Measurements from ENCODE around the gene CEP72. TPM values are rescaled to one million over a fixed set of nuclear protein-coding genes. Genes with fewer than 3 reads are reported as not detected.

Gene CEP72
- total RNA-seq, 4 donors from 2014 or later: 0.83 to 1.8 (median 1.5) TPM

GRCh38 chr5:637581-638450 is 25.7 kb downstream of the CEP72 start:
- intact Hi-C loops (cut with DNase I): no loop called here
- Histone ChIP-seq H3K4me3 (no peak overlapping the region), H3K9me3 (peaks cover 0 to 8% (median 0%) of the 10 kb centered on the region in 4 donors), H3K27ac (replicated peaks in 1 of 4) (no peak overlapping the region), H3K4me1 (no peaks in the 10 kb centered on the region), H3K36me3 (peaks cover 7 to 85% (median 63%) of the 10 kb centered on the region in 4 donors), H3K27me3 (no peaks in the 10 kb centered on the region)
- WGBS: 95% methylated on average over 29 of the region's 42 CpGs
- no peak for DNase-seq (ENCODE audit: extremely low spot score)
- no peak for TF ChIP-seq POLR2AphosphoS5 (IDR thresholded peaks at IDR 0.05)
- no peak for TF ChIP-seq POLR2A (IDR thresholded peaks at IDR 0.05; ENCODE audit: low read depth)
- no peak for TF ChIP-seq CTCF (IDR thresholded peaks at IDR 0.05)
- no peak for TF ChIP-seq EP300 (IDR thresholded peaks at IDR 0.05)

GRCh38 chr5:638501-639252 is 26.5 kb downstream of the CEP72 start:
- WGBS: 95% methylated on average over 24 of the region's 29 CpGs
- Histone ChIP-seq H3K4me1 (no peaks in the 10 kb centered on the region), H3K27ac (replicated peaks in 1 of 4) (no peak overlapping the region), H3K4me3 (no peak overlapping the region), H3K36me3 (peaks cover 7 to 88% (median 65%) of the 10 kb centered on the region in 4 donors), H3K9me3 (peaks cover 0 to 8% (median 0%) of the 10 kb centered on the region in 4 donors), H3K27me3 (no peaks in the 10 kb centered on the region)
- TF ChIP-seq EP300 (IDR thresholded peaks at IDR 0.05) (no peak), CTCF (IDR thresholded peaks at IDR 0.05) (no peak), POLR2A (IDR thresholded peaks at IDR 0.05; ENCODE audit: low read depth) (no peak), POLR2AphosphoS5 (IDR thresholded peaks at IDR 0.05) (no peak)
- intact Hi-C loops (cut with DNase I): no loop called here
- no peak for DNase-seq (ENCODE audit: extremely low spot score)

GRCh38 chr5:639253-639530 is 27.1 kb downstream of the CEP72 start:
- Histone ChIP-seq H3K27ac (replicated peaks in 1 of 4) (no peak overlapping the region), H3K4me3 (no peak overlapping the region), H3K9me3 (peaks cover 0 to 8% (median 0%) of the 10 kb centered on the region in 4 donors), H3K36me3 (peaks cover 7 to 87% (median 65%) of the 10 kb centered on the region in 4 donors), H3K4me1 (no peaks in the 10 kb centered on the region), H3K27me3 (no peaks in the 10 kb centered on the region)
- intact Hi-C loops (cut with DNase I): no loop called here
- WGBS: 94% methylated on average over 9 of the region's 9 CpGs
- no peak for DNase-seq (ENCODE audit: extremely low spot score)
- TF ChIP-seq EP300 (IDR thresholded peaks at IDR 0.05) (no peak), POLR2AphosphoS5 (IDR thresholded peaks at IDR 0.05) (no peak)

DNA sequence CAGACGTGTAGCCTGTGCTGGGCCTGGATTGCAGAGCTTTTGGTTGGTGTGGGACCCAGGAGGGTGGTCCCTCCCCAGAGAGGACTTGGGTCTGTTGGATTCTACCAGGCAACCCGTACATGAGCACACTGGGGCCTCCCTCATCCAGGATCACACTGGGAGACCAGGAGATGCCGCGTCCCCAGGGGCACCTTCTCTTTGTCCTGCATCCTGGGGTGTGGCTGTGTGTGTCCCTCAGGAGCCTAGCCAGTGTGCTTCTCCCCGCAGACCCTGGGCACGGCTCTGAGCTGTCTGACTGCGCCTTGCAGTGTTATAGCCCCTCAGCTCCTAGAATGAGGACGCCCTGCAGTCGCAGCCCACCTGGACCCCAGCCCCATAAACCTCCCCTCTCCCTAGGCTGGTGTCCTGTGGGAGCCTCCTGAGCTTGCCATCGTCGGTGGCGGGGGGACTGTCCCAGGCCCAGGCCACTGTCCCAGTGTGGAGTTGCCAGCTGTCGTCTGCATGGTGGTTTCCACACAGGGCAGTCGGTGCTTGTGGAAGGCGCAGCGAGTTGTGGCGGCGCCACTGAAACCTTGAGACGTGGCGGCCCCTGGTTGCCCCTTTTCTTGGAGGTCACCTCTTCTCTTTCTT is 27.6 kb downstream of the CEP72 start:
- Histone ChIP-seq H3K27ac (replicated peaks in 1 of 4) (no peak overlapping the region), H3K9me3 (peaks cover 0 to 8% (median 0%) of the 10 kb centered on the region in 4 donors), H3K27me3 (no peaks in the 10 kb centered on the region), H3K4me3 (no peak overlapping the region), H3K4me1 (no peaks in the 10 kb centered on the region), H3K36me3 (peaks cover 7 to 85% (median 66%) of the 10 kb centered on the region in 4 donors)
- DNase-seq (ENCODE audit: extremely low spot score): no peak
- intact Hi-C loops (cut with DNase I): no loop called here
- WGBS: 94% methylated on average over 8 of the region's 20 CpGs
- TF ChIP-seq EP300 (IDR thresholded peaks at IDR 0.05): no peak
- no peak for TF ChIP-seq CTCF (IDR thresholded peaks at IDR 0.05)
- no peak for TF ChIP-seq POLR2AphosphoS5 (IDR thresholded peaks at IDR 0.05)
- TF ChIP-seq POLR2A (IDR thresholded peaks at IDR 0.05; ENCODE audit: low read depth): no peak

All from esophagus muscularis mucosa (tissue), 4 donors.